GM12874 (cell line): Measurements from ENCODE around the gene CREB3L4.

Source experiments
- CTCF ChIP-seq: IDR thresholded peaks from 2 replicates; pipeline ENCODE4 v1.5.1; 2011; ENCODE audit warnings: low read depth, mild to moderate bottlenecking, control low read depth, low read length, moderate library complexity; ENCODE audit not compliant: insufficient read depth

Gene CREB3L4, protein sequence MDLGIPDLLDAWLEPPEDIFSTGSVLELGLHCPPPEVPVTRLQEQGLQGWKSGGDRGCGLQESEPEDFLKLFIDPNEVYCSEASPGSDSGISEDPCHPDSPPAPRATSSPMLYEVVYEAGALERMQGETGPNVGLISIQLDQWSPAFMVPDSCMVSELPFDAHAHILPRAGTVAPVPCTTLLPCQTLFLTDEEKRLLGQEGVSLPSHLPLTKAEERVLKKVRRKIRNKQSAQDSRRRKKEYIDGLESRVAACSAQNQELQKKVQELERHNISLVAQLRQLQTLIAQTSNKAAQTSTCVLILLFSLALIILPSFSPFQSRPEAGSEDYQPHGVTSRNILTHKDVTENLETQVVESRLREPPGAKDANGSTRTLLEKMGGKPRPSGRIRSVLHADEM

DNA sequence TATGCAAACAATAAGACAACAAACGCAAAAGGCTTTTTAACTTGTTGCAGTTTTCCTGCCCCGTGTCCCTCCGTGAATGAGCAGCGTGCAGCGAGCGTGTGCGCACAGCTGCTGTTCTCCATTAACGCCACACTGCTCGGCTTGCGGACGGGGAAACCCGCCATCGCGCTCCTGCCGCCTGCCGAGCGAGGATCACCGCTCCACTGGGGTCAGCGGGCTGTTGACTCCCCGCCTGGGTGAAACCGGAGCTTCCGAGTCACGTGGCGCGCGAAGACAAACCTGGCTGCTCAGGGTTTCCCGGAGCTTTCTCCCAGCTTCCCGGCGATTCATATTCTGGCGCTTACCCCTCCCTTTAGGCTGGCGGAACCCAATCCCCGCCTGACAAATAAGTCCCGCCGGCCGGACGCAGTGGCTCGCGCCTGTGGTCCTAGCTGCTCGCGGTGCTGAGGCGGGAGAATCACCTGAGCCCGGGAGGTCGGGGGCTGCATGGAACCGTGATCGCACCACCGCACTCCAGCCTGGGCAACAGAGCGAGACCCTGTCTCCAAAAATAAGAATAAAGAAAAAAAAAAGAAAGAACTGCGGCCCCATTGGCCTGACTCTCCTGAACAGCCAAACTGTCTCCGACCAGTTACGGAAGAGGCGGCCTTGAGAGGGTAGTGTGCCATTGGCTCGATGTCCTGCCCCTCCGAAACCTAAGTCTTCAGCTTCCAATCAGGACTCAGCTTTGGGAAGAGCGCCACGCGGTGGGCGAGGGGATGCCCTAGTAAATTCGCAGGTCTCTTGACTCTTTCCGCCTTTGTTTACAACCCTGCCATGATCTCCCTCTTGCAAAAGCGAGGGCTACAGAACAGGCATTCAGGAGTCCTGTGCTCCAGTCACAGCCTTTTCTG is at the start of gene CREB3L4:
CREB3L4 (plus strand) TSS at position 796 of the 893 bp plus-strand sequence. CDS start 624 bp downstream, outside the sequence.
- TF ChIP-seq CTCF = peak; percentile 50

DNA sequence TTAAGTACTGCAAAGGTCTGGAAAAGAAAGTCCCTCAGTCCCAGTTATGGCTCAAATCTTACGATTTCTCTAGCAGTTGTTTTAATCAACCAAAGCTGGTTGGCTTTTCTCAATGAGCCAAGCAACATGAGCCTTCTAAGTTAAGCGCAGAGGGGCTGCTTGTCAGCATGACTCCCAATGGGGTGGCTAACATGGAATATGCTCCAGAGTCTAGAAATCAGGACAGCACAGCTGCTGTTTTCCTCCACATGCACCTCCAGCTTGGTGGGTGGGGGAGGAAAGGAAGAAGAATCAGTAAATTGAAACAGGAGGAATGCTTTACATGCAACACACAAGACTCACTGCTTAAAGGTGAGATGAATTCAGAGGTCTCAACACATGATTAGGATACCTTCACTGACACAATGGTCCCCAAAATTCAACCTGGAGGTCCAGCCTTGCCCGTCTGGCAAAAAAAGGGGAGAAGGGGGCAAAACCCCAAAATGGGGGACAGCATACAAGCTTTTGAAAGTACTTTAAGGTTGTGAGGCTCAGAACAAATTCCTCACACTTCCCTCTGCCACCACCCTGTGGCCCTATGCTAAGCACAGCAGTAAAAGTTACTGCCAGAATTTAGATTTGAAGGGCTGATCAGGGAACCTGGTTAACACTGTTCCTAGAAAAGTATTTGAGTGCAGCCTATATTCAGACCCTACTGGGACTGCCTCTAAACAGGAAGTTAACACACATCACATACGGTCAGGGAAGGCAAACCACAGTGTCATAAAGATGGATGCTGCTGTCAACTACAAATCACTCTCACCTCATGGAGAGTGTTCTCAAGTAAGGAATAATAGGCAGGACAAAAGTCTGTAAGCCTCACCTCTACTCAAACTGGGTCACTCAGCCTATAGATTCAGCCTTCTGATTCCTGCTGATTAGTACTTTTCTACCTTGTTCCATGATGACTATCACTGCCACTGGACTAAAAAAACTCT is 47.5 kb upstream of the CREB3L4 start:
- peak; percentile 30; the same call in 1 of the 2 replicates for TF ChIP-seq CTCF

- TF ChIP-seq CTCF = no peak
These were observed 46.5 kb upstream of the CREB3L4 start for GRCh38 chr1:153921080-153921802.

- no peak for TF ChIP-seq CTCF
These were observed 46.0 kb upstream of the CREB3L4 start for GRCh38 chr1:153921803-153922075.

DNA sequence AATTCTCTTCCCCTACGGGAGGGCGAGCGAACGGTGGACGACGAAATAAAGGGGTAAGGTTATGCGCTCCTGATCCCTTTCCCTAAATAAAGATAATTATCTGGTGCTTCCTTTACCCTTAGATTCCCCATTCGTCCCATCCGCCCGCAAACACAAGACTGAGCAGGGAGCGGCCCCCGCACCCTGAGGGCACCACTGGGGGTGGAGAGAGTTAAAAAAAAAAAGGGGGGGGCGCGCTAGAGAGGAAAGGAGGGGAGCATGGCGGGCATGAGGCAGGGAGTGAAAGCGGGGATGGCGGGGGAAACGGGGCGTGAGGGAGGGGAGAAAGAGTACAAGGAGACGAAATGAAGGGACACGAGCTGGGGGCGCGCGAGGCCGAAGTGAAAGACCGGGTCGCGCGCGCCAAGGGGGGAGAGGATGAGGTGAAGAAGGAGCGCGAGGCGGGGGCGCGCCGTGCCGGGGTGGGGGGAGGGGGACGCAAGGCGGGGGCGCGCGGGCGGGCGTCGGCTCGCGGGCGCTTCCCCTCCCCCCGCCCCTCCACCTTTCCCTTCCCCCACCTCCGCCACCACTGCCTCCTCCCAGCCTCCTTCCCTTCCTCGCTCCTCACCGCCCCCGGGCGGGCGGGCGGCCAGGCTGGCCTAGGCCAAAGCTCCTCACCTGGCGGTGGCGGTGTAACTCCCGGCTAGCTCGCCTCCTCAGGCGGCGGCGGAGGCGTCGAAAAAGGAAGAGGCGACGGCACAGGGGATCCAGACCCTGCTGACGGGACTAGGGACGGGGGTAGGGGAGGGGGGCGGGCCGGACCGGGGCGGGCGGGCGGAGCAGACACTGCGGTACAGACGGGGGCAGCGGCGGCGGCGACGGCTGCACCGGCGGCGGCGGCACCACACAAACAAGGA is 45.4 kb upstream of the CREB3L4 start:
- TF ChIP-seq CTCF = peak; percentile 37
